GM11168 (cell line): ENCODE data around the gene ANGPTL7.

ENCODE experiments used
- in situ Hi-C: fragments of 300-500 bp; cut with MboI; formaldehyde crosslinking; loops from one replicate; pipeline ENCODE4 v1.12.0; 2022; ENCODE audit warnings: low sequenced_read_pairs; ENCODE audit not compliant: unreplicated experiment

Gene ANGPTL7

DNA sequence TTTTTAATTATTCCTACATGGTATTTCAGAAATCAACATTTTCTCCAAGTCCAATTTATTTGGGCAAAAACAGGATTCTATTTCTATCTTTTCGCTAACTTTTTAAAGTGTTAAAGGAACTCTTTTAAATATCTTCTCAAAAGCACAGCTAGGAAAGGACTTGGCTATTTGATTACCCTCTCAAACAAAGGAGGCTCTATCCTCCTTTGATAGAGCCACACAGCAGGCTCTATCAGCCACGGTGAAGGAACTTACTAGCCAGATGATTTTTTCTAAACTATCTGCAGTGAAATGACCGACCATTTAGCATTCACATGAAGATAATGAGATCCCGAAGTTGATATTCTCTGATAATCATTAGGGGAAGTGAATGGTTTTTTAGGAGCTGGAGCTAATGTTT lies 9.1 kb downstream of the ANGPTL7 start:
- in situ Hi-C loops = loop anchor here (5.0 kb wide), 1 partner anchor 36 kb away; no protein-coding TSS in a partner anchor

DNA sequence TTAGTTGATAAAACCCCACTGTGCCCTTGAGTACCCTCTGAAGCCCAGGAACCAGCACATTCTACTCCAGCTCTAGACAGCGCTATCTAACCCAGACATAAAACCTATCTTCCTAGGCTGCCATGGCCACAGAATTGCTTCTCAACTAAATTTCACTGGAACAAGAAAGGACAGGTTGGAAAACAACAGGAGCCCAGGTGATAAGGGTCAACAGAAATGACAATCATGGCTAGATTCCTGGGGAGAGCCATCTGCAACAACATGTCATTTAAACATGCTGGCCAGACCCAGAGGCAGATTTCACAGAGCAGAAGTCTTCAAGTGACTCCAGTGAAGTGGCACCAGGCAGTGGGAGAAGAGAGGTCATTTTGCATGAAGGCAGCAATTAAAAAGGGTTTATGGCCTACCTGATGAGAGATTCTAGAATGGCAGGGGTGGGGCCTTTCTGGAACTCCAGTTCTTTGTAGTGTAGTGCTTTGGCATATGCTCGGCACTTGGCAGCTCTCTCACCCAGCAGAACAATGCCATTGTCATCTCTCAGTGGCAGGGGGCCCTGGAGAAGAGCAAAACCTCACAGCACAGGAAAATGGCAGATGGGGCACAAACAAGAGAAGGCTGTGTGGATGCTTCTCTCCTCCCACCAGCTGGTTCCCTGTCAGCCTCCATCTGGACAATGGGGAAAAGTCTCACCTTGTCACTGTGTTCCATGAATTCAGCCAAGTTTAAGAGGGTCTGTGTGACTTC lies 9.9 kb downstream of the ANGPTL7 start:
- in situ Hi-C loops = loop anchor here (5.0 kb wide), 1 partner anchor 37 kb away; no protein-coding TSS in a partner anchor

DNA sequence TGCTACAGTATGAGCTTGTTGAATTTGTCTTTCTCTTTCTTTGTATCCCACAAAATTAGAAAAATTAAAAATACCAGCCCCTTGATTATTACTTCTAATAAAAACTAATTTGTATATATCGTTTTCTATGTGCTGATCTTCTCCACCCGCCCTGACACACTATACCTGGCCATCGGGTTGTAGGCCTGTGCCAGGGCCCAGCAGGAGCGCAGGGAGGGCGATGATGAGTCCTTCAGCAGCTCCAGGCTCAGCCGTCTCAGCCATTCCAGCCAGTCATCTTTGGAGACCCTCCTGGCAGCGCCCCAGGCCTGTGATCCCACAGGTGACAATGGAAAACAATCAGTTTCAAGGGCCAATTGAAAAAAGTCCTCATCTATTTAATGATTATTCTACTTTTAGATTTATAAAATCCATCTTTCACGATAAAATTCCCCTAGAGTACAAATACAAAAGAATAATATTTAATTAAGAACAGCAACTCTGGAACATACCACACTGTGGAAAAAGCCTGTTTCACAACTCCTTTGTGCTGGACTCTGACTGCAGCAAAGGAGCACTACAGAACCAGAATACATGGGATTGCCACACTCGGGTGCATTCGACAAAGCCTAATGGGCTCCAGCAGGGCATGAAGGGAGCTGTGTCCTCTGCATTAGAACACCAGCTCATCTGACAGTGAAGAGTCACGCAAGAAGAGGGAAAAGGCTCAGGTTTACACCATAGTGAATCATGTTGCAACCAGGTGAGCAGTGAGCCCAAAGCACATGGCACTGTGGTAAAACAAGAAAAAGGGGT lies 15.4 kb downstream of the ANGPTL7 start:
- in situ Hi-C loops = no loop called here

DNA sequence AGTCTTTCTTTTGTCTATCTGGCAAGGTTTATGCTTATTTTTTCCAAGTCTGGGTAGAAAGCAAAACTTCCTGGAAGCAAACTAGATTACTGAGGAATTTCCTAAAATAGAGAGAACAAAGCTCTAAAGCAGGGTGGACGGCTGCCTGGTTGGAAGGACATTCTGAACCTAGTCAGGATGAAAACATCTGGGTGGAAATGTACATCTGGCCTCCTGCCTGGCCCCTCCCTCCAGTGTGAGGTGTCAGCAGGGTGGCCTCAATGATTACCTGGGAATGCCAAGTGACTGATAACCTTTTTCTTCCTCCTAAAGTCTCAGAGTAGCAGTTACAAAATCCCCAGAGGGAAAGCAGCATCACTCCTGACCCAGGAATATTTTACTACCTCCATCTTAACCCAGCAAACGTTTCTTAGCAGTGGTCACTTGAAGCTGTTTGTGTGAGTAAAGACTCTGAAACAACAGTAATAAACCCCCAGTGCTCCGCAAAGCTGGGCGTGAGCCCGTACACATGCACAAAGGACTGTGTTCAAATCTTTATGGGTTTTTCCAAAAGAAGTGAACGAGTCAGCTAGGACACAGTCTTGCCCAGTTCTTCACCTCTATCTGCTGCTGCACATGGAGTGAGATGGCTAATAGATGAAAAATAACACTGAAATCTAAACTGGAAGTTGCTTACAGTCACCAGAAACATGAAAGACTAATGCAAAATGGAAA lies 18.9 kb downstream of the ANGPTL7 start:
- in situ Hi-C loops = no loop called here

DNA sequence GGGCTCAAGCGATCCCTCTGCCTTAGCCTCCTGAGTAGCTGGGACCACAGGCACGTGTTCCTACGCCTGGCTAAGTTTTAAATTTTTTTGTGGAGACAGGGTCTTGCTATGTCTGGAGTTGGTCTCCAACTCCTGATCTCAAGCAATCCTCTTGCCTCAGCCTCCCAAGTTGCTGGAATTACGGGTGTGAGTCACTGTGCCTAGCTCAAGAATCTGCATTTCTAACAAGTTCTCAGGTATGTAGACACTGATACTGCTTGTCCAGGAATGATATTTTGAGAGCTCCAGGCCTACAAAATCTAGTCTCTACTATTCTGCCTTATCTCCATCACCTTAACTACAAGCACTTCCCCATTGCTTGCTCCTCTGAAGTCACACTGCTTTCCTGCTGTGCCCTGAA lies 22.3 kb downstream of the ANGPTL7 start:
- in situ Hi-C loops = no loop called here

DNA sequence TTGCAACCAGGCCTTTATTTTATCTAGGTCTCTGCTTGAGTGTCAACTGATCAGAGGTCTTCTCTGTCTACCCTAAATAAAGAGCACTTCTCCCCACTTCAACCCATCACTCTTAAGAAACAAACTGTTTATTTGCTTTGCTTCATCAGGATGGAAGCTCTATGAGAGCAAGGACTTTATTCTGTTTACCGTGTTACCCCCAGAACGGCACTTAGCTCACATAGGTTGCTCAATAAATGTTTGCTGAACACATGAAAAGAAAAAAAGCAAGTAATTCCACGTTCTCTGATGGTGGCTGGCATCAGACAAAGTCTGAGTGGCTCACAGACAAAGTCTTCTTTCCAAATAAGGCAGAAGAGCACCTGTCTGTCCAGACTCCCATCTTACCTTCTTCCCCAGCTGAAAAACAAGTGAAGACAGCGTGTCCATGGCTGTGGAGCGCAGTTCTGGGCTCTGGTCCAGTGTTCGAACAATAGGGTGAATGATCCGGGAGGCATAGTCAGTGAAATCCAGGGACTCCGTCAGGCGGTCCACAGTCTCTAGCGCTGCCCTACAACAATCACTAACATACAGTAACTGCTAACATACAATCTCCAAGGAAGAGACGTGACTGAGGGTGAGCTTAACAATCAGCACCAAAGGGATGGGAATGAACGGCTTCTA lies 22.9 kb downstream of the ANGPTL7 start:
- in situ Hi-C loops = no loop called here

DNA sequence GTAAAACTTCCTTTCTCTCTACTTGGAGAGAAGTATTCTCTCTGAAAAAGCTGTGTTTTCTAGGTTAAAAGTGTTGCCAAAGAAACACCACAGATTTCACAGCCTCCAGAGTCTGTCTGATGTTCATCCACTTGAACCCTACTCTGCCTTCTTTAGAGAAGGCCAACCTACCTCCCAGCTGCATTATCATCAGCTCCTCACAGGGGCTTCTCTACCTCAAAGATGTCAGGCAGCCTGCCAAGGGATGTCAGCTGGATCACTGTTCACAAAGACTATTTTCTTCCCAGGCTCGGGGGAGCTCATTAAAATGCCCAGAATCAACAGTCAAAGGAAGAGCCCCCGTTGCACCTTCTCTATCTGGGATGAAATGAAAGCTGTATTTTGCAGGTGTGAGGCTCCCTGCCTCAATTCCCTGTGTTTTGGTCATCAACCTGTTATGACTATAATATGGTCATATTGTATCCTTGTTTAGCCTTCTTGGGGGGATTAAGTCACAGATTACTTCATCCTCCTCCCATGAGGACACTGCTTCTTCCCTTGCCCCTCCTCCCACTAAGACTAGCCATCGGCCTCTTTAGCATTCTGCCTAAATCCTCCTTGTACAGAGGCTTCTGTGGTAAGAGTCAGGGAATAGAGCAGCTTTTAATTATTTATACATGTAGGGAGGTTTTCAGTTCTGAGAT lies 25.7 kb downstream of the ANGPTL7 start:
- in situ Hi-C loops = no loop called here

DNA sequence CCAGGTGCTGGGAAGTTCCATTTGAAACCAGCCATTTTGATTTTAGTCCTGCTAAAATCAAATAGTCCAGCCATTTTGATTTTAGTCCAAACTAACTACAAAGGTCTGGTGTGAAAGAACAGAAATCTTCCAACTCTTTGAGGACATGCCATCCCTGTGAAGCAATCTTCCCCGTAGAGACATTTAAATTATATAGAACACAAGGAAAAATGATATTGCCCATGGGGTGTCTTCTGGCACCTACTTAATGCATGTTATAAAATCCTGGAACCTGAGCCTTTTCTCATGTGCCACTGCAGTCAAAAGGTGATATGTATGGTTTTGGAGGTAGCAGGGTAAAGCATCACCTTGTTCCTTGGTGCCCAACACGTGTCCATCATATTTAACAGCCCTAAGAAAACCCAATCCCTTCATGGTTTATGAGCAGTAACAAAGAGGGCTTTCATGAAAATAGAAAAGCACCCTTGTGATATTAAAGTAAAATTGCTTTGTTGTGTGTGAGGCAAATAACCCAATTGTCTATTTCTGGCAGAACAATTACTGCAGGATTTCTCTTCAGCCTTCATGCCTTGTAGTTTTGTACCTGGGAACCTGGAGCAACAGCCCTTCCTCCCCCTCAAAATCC lies 26.3 kb downstream of the ANGPTL7 start:
- in situ Hi-C loops = no loop called here

DNA sequence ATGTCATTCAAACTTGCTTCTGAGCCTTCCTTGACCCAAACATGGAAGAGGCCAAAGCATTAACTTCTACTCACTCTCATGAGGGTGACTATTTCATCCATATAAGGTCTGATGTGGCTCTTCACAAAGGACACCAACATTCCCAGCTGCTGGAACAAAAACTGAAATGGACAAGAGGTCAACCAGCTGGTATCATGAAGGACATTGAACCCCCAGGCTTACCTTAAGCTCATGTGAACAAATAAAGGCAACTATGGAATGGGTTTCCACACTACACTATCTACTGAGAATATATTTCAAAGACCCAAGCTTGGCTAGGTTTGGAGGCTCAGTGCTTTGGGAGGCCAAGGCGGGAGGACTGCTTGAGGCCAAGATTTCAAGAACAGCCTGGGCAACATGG lies 26.9 kb downstream of the ANGPTL7 start:
- in situ Hi-C loops = no loop called here

DNA sequence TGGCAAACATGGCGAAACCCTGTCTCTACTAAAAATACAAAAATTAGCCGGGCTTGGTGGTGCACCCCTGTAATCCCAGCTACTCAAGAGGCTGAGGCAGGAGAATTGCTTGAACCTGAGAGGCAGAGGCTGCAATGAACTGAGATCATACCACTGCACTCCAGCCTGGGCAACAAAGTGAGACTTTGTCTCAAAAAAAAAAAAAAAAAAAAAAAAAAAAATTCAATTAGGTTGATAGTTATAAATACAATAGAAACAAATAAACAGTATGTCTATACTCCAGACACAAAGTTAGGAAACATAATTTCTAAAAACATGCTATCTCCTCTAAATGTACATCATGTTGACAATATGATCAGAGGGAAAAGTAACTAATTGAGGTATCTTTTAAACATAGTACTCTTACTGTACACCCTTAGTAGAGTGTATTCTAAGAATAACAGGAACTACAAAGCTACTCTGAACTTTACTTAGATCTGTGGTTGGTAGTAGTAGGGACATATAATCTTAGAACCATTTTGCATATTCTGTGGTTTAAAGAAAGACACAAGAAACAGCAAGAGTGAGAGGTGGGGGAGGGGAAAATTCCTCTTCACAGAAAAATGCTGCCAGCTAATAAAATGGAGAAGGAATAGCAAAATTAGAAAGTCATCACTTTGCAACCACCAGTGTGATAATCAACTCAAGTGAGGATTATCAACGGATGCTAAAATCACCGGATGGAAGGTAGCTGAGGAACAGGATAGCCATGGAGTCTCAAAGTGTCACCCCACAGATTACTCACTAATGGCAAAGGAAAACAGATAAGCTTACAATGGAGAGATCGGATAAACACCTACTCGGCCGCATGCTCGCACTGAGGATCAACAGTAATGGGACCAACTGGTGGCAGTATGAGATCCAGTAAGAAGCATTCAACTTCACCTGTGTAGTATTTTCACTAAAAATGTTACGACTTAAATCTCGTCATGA lies 38.2 kb downstream of the ANGPTL7 start:
- in situ Hi-C loops = no loop called here

DNA sequence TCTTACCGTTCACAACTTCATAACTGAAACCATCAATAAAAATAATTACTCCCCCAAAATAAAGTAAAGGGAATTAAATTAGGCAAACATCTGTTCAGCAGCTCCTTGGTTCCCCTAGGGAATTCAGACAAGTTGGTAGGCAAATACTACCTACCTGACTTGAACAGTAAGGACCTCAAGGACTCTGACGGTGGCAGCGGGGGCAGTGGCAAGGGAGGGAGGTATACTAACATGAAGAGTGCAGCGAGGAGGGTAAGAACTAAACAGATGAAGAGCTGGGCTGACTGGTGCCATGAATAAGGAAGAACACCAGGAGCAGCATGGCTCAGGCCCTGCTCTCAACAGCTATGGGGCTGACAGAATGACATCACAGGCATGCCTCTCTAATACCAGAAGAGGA lies 40.0 kb downstream of the ANGPTL7 start:
- in situ Hi-C loops = no loop called here

DNA sequence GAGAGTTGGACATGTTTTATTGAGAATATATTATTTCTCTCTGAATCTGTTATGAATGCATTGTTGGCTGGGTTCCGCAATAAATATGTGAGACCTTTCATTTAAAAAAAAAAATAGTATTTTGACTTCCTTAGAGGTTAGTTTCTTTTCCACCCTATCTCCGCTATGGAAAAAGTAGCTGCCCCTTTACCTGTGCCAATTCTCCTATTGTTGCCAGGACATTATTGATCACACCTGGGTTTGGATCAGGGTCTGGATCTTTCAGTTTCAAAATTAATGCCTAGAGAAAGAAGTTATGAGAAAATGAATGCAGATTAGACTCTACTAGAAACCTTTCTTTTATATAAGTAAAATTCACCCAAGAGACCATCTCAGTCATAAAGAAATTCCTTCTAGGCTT lies 44.1 kb downstream of the ANGPTL7 start:
- in situ Hi-C loops = no loop called here

DNA sequence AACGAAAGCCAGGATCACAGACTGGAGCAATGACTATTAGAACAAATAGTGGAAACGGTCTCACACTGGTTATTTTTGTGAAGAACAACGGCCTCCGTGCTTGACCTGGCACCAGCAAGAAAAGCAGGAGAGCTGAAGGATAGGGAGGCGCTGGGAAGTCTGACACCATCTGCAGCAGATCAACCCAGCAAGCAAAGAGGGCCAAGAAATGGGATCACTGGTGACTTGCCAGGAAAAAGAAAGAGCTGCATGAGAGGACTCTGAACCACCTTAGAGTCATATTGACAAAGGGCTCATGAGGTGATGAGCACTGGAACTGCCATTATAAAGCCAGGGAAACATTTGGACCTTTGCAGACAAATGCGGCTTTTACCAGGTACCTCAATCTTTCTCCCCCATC lies 48.2 kb downstream of the ANGPTL7 start:
- in situ Hi-C loops = no loop called here

DNA sequence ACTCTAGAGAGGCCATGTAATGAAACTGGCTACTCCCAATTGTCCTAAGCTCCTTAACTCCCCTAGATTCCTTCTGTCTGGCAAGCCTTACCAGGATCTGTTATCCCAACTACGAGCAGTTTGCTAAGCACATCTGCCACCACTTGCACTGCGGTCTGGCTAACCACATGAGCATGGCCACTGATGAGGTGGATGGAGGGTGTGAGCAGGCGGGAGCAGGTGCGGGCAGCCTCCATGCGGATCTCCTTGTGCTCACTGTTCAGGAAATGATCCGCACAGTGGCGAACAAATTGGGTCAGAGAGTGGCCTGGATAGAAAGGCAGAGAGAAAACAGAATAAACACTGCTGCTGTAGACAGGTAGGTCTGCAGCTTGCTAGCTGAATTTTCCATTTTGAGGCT lies 49.2 kb downstream of the ANGPTL7 start:
- in situ Hi-C loops = no loop called here

DNA sequence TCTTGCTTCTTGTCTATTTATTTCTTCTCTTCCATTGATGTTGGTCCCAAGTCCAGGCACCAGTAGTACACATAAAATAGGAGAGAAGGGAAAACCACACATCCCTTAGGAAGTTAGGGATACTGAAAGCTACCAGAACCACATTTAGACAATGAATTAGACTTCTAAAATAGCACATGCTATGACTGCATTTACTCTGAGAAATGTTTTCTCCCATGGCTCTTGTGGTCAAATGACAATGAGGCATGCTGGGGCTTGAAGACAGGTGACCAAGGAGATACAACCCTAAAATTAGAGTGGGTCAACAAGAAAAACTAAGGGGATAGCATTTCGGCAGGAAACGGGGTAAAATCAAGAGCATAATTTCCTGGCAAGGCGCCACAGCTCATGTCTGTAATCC lies 56.1 kb downstream of the ANGPTL7 start:
- in situ Hi-C loops = no loop called here
